T-helper 2 cell (primary cell): ENCODE measurements around the gene CD300LG.
"Not testable (repeated sequence)": the region's sequence is repeated elsewhere in the genome, so short reads cannot be mapped to it uniquely, and the experiment has no call there.

ENCODE experiments used
- DNase-seq, 5 experiments: peaks; one replicate each; pipeline versions ENCODE4 v3.0.0 to v3.0.0-alpha.2; 2012 to 2022
- total RNA-seq, 2 donors: gene quantifications; one replicate each; lab custom pipeline; 2026; lab: John Stamatoyannopoulos, UW

CD300LG gene
- total RNA-seq: 0 reads per million in 2 donors

- no peak for DNase-seq
Measured at GRCh38 chr17:43846963-43847371, at the start of gene CD300LG. CD300LG (plus strand) TSS chr17:43847176; CDS start chr17:43847217, 41 bp downstream.

DNA sequence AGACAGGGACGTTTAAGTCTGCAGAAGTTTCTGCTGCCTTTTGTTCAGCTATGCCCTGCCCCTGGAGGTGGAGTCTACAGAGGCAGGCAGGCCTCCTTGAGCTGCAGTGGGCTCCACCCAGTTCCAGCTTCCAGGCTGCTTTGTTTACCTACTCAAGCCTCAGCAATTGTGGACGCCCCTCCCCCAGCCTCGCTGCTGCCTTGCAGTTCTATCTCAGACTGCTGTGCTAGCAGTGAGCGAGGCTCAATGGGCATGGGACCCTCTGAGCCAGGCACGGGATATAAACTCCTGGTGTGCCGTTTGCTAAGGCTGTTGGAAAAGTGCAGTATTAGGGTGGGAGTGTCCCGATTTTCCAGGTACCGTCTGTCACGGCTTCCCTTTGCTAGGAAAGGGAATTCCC lies 49.0 kb upstream of the CD300LG start:
- DNase-seq: not testable (repeated sequence)

GRCh38 chr17:43799047-43799446 lies 47.9 kb upstream of the CD300LG start:
- no peak for DNase-seq

GRCh38 chr17:43800736-43801135 lies 46.2 kb upstream of the CD300LG start:
- DNase-seq: no peak

GRCh38 chr17:43801844-43802243 lies 45.1 kb upstream of the CD300LG start:
- DNase-seq: no peak

DNA sequence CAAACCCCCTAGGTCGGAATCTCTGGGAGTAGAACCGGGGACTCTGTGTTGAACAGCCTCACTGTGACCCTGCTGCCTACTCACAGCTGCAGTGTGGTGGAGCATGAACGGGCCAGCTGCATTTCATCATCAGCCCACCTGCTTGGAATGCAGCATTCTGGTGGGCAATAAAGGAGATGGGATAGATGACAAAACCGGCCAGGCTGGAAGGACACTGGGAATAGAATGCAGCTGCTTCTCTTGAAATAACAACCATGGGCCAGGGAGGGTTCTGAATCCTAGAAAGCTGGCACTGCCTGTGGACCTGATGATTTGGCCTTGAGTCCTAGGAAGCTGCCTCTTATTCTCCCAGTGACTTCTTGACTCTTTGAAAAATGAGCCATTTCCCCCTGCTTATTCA lies 43.2 kb upstream of the CD300LG start:
- no peak for DNase-seq

- no peak for DNase-seq
Measured at GRCh38 chr17:43805117-43805516, 41.9 kb upstream of the CD300LG start.

DNA sequence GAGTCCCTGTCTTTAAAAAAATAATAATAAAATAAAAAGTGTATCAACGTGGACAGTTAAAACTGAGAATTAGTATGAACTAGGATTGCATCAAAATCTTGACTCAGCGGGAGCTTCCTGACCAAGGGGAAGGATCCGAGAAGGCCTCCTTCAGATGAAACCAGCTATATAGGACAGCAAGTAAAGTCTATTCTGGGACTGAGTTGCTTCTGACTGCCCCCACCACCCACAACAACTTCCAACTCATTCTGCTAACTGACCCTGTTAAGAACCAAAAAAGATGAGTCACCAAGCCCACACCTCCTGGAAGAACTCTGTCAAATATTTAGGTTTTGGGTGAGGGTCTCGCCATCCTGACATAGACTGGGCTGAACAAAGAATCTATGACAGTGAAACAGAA lies 38.9 kb upstream of the CD300LG start:
- DNase-seq: no peak

GRCh38 chr17:43809121-43809520 lies 37.9 kb upstream of the CD300LG start:
- no peak for DNase-seq

- DNase-seq: no peak
Measured at GRCh38 chr17:43810226-43810715, 36.7 kb upstream of the CD300LG start.

DNA sequence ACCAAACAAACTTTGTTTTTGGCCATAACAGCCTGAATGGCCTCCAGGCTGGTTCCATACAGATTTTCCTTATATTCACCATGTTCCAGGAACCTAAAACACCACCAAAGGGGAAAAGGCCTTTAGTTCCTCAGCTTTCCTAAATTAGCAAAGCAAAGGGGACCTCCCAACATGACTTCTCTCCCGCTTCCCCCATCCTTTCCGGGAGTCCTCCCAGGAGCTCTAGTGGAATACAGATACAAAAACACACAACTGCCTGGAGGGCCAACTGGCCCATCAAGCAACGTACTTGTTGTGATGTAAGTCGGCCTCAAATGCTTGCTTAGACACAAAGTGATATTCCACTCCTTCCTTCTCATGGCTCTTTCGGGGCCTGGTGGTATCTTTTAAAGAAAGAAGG lies 36.2 kb upstream of the CD300LG start:
- DNase-seq: no peak

DNA sequence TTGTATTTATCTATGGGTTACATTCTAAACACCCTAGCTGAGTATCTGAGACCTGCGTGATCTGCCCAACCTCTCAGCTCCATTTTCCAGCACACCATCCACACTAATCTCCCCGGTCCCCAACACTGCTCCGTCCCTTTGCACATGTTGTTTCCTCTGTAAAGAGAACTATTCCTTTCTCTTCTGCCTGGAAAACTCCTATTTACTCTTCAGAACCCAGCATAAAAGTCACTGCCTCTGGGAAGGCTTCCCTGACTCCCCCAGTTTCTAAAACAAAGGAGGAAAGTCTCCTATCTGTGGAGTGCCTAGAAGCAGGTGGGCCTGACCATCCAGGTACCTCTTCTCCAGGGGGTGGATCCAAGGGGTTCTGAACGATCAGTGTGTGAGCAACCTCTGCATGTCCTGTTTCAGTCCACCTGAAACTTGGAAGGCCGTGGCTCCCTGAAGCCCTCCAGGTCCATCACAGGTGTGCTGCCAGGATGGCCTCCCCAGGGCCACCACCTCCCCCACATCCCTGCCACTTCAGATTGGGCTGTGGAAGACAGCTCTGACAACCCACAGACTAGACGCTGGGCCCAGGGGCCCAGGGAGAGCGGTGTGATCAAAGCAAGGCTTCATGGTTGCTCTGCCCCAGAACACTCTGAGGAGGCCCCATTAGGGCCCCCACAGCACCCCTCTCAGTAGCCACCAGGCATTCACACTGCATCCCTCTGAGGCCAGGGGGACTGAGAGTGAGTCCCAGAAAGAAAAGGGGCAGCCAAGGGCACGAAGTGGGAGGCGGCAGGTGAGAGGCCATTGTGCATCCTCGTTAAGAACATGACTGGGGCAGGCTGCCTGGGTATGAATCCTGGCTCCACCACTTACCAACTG lies 34.3 kb upstream of the CD300LG start:
- no peak for DNase-seq

- no peak for DNase-seq
Measured at GRCh38 chr17:43813386-43813785, 33.6 kb upstream of the CD300LG start.

- no peak for DNase-seq
Measured at GRCh38 chr17:43814026-43814425, 33.0 kb upstream of the CD300LG start.

DNA sequence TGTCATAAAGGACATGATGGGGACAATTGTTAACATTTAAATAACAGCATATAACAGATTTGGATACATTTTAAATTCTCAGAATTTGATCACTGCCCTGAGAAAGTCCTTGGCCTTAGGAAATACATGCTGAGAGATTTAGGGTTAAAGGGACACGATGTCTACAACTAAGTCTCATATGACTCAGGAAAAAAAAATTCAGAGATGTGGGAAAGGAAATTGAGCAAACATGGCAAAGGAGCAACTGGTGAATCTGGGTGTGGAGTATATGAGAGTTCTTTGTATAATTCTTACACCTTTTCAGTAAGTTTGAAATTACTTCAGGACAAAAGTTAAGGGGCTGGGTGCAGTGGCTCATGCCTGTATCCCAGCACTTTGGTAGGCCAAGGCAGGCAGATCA lies 32.3 kb upstream of the CD300LG start:
- DNase-seq: no peak

- no peak for DNase-seq
Measured at GRCh38 chr17:43816336-43817320, 30.3 kb upstream of the CD300LG start.

GRCh38 chr17:43817826-43818225 lies 29.1 kb upstream of the CD300LG start:
- no peak for DNase-seq

DNA sequence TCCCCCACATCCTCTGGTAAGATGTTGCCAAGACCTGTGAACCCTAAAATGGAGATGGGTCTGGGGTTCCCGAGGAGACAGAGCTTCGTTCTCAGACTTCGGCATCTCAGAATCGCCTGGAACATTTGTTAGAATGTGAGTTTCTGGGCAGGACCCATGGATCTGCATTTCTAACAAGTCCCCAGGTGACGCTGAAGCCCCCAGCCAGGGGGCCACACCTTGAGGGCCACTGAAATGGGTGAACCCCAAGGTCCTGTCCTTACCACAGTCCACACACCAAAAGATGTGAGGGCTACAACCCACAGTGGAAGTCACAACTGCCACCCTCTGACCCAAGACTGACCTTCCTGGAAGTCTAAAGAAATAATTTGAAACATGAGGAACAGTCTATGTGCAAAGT lies 28.0 kb upstream of the CD300LG start:
- DNase-seq: no peak

DNA sequence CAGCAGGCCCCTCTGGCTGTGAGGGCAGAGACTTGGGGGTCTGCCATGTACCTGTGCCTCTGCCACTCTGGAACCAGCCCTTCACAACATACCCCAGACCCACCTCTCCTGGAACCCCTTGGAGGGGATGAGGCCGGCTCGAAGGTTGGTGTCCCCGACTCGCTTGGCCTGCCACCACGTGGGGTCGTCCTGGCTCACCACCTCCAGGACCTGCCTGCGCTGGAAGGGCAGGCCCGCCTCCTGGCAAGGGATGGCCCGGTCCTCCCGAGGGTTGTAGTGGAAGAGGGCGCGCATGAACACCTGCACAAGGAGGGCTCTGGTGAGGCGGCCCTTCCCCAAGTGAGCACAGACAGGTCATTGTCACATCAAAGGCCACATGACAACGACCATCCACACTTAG lies 26.2 kb upstream of the CD300LG start:
- no peak for DNase-seq

DNA sequence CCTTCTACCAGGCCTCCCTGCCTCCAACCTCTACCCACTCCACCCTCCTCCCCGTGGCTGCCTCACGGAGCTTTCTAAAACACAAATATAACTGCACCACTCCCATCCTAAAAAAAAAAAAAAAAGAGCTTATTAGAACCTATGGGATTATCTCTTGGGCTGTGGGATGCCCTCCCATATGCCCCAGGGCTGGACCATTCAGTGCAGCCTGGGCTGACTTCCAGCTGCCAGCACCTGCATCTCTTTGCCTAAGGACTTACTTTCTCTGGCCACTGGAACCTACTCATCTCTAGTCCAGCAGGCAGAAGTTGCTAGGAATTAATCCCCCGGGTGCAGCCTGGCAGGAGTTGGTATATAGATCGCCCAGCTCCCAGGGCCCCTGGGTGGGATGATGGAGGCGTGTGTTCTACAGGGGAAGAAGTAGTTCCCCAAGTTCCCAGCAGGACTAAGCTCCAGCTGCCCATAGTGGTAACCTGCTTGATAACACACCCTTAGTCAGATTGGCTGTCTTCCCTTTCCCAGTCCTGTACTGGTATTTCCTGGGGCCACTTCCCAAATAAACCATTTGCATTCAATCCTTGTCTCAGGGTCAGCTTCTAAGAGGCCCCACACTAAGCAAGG lies 24.3 kb upstream of the CD300LG start:
- DNase-seq: no peak

DNA sequence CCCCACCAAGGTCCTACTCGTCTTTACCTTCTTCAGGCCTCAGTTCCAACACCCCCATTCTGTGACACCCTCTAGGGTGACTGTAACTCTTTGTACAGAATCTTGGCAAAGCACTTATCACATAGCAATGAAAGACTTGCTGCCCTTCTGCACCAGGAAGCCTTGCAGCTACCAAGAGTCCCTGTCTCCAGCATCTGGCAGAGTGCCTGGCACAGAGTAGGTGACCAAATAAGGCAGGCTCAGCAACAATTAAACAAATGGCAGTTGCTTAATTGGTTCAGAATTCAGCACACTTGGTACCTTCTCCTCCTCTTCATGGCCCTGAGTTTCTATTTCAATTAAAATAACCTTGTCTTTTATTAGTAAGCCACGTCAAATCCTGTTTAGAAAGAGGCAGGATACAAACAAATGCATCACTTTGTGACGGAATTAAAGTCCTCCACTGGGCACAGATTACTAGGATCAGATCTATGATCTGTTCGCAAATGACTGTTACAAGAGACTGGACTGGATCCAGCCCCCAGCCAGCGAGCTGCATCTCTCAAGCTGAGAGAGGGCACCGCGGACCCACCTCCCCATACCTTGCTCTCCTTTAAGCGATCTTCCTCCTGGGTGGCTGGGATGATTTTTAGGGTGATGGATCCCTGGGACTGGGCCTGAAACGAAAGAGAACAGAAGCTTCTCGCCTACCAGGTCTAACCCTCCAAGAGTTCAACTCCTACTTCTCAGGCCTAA lies 23.5 kb upstream of the CD300LG start:
- no peak for DNase-seq

GRCh38 chr17:43825567-43825966 lies 21.4 kb upstream of the CD300LG start:
- DNase-seq: no peak
